ENCODE results near the gene USP12.

The USP12 gene

GRCh38 chr13:27128825-27129627 lies 42.6 kb downstream of the USP12 start:
- no peak overlapping the region for H4K91ac ChIP-seq (ENCODE audit: low read depth, low read length)
- peaks cover 5% of the 10 kb centered on the region for H3K9me3 ChIP-seq (ENCODE audit: insufficient read depth, low read depth, low read length)
- H2AK5ac ChIP-seq (ENCODE audit: low read length) = no peak overlapping the region
- H3K79me2 ChIP-seq (ENCODE audit: control insufficient read depth, insufficient read depth, low read length, poor library complexity) = peaks cover 9% of the 10 kb centered on the region
- peak overlapping the region; percentile 65 for H3K4ac ChIP-seq (ENCODE audit: low read depth, low read length)
- H3K4me3 ChIP-seq (ENCODE audit: low read depth, low read length) = no peak overlapping the region
- H3K18ac ChIP-seq (ENCODE audit: low read length) = no peak overlapping the region
- no peak overlapping the region for H3K23ac ChIP-seq (ENCODE audit: low read length)
- DNase-seq = peak; percentile 40 to 50
- H3K4me1 ChIP-seq (ENCODE audit: control insufficient read depth in 1 of 2, insufficient read depth in 2 of 2, low read length in 2 of 2) = peaks cover 3 to 5% of the 10 kb centered on the region in 2 experiments
- no peak overlapping the region for H2BK120ac ChIP-seq (ENCODE audit: insufficient read depth, low read length, poor library complexity)
- H4K8ac ChIP-seq (ENCODE audit: low read depth, low read length) = no peak overlapping the region
- H2AFZ ChIP-seq (ENCODE audit: insufficient read depth, low read length, poor library complexity) = no peak overlapping the region
- no peak overlapping the region for H2BK5ac ChIP-seq (ENCODE audit: low read depth, low read length, poor library complexity)
- H3K79me1 ChIP-seq (ENCODE audit: low read length) = peaks cover 2% of the 10 kb centered on the region
- peaks cover 4 to 5% of the 10 kb centered on the region in 2 experiments for H3K36me3 ChIP-seq (ENCODE audit: control insufficient read depth in 1 of 2, insufficient read depth in 2 of 2, low read length in 2 of 2)
- no peak overlapping the region for H3K27ac ChIP-seq (ENCODE audit: low read depth, low read length)
- no peak overlapping the region for H4K12ac ChIP-seq (ENCODE audit: low read depth, low read length)
- no peak overlapping the region for H3K4me2 ChIP-seq (ENCODE audit: low read length)
- no peak overlapping the region for H2BK12ac ChIP-seq (ENCODE audit: low read length)
- no CpG with 5 or more reads among the region's 8 CpGs for WGBS (ENCODE audit: extremely low coverage, insufficient coverage, insufficient read length)
- no peak overlapping the region for H3K14ac ChIP-seq (ENCODE audit: low read length)
- H3K27me3 ChIP-seq (ENCODE audit: insufficient read depth, low read length) = no peaks in the 10 kb centered on the region
- no peak overlapping the region for H3K9ac ChIP-seq (ENCODE audit: low read length)

- no peak overlapping the region for H3K4me2 ChIP-seq (ENCODE audit: low read length)
- no peak overlapping the region for H4K8ac ChIP-seq (ENCODE audit: low read depth, low read length)
- H3K36me3 ChIP-seq (ENCODE audit: control insufficient read depth in 1 of 2, insufficient read depth in 2 of 2, low read length in 2 of 2) = peaks cover 4 to 5% of the 10 kb centered on the region in 2 experiments
- H4K91ac ChIP-seq (ENCODE audit: low read depth, low read length) = no peak overlapping the region
- no peak overlapping the region for H4K12ac ChIP-seq (ENCODE audit: low read depth, low read length)
- no peak overlapping the region for H2BK5ac ChIP-seq (ENCODE audit: low read depth, low read length, poor library complexity)
- no peak for DNase-seq
- no peak overlapping the region for H2BK120ac ChIP-seq (ENCODE audit: insufficient read depth, low read length, poor library complexity)
- peaks cover 6% of the 10 kb centered on the region for H3K79me2 ChIP-seq (ENCODE audit: control insufficient read depth, insufficient read depth, low read length, poor library complexity)
- no peaks in the 10 kb centered on the region for H3K27me3 ChIP-seq (ENCODE audit: insufficient read depth, low read length)
- no peak overlapping the region for H2AFZ ChIP-seq (ENCODE audit: insufficient read depth, low read length, poor library complexity)
- peaks cover 3 to 5% of the 10 kb centered on the region in 2 experiments for H3K4me1 ChIP-seq (ENCODE audit: control insufficient read depth in 1 of 2, insufficient read depth in 2 of 2, low read length in 2 of 2)
- H2AK5ac ChIP-seq (ENCODE audit: low read length) = no peak overlapping the region
- H3K23ac ChIP-seq (ENCODE audit: low read length) = no peak overlapping the region
- H3K4me3 ChIP-seq (ENCODE audit: low read depth, low read length) = no peak overlapping the region
- no peak overlapping the region for H2BK12ac ChIP-seq (ENCODE audit: low read length)
- H3K9me3 ChIP-seq (ENCODE audit: insufficient read depth, low read depth, low read length) = peaks cover 7% of the 10 kb centered on the region
- H3K14ac ChIP-seq (ENCODE audit: low read length) = no peak overlapping the region
- H3K9ac ChIP-seq (ENCODE audit: low read length) = no peak overlapping the region
- peaks cover 2% of the 10 kb centered on the region for H3K79me1 ChIP-seq (ENCODE audit: low read length)
- H3K4ac ChIP-seq (ENCODE audit: low read depth, low read length) = no peak overlapping the region
- H3K27ac ChIP-seq (ENCODE audit: low read depth, low read length) = no peak overlapping the region
- no peak overlapping the region for H3K18ac ChIP-seq (ENCODE audit: low read length)
Measured at GRCh38 chr13:27126859-27127258, 44.8 kb downstream of the USP12 start.

- no CpG with 5 or more reads among the region's 23 CpGs for WGBS (ENCODE audit: extremely low coverage, insufficient coverage, insufficient read length)
Measured at GRCh38 chr13:27125357-27126282, 46.0 kb downstream of the USP12 start.

GRCh38 chr13:27124571-27124970 lies 47.0 kb downstream of the USP12 start:
- no peak overlapping the region for H2AK5ac ChIP-seq (ENCODE audit: low read length)
- no CpG with 5 or more reads among the region's 4 CpGs for WGBS (ENCODE audit: extremely low coverage, insufficient coverage, insufficient read length)
- peaks cover 4 to 5% of the 10 kb centered on the region in 2 experiments for H3K36me3 ChIP-seq (ENCODE audit: control insufficient read depth in 1 of 2, insufficient read depth in 2 of 2, low read length in 2 of 2)
- no peak overlapping the region for H3K23ac ChIP-seq (ENCODE audit: low read length)
- no peak overlapping the region for H4K91ac ChIP-seq (ENCODE audit: low read depth, low read length)
- H3K27me3 ChIP-seq (ENCODE audit: insufficient read depth, low read length) = no peaks in the 10 kb centered on the region
- H3K4ac ChIP-seq (ENCODE audit: low read depth, low read length) = no peak overlapping the region
- H3K4me3 ChIP-seq (ENCODE audit: low read depth, low read length) = no peak overlapping the region
- H3K27ac ChIP-seq (ENCODE audit: low read depth, low read length) = no peak overlapping the region
- peaks cover 6% of the 10 kb centered on the region for H3K79me2 ChIP-seq (ENCODE audit: control insufficient read depth, insufficient read depth, low read length, poor library complexity)
- no peak overlapping the region for H2AFZ ChIP-seq (ENCODE audit: insufficient read depth, low read length, poor library complexity)
- no peak overlapping the region for H3K4me2 ChIP-seq (ENCODE audit: low read length)
- no peak for DNase-seq
- peaks cover 7% of the 10 kb centered on the region for H3K9me3 ChIP-seq (ENCODE audit: insufficient read depth, low read depth, low read length)
- H3K18ac ChIP-seq (ENCODE audit: low read length) = no peak overlapping the region
- no peak overlapping the region for H3K14ac ChIP-seq (ENCODE audit: low read length)
- H3K79me1 ChIP-seq (ENCODE audit: low read length) = peaks cover 2% of the 10 kb centered on the region
- H4K8ac ChIP-seq (ENCODE audit: low read depth, low read length) = no peak overlapping the region
- no peak overlapping the region for H2BK12ac ChIP-seq (ENCODE audit: low read length)
- no peak overlapping the region for H2BK120ac ChIP-seq (ENCODE audit: insufficient read depth, low read length, poor library complexity)
- H3K4me1 ChIP-seq (ENCODE audit: control insufficient read depth in 1 of 2, insufficient read depth in 2 of 2, low read length in 2 of 2) = peaks cover 3 to 7% of the 10 kb centered on the region in 2 experiments
- no peak overlapping the region for H3K9ac ChIP-seq (ENCODE audit: low read length)
- no peak overlapping the region for H4K12ac ChIP-seq (ENCODE audit: low read depth, low read length)
- H2BK5ac ChIP-seq (ENCODE audit: low read depth, low read length, poor library complexity) = no peak overlapping the region

More at GRCh38 chr13:27125357-27126282, 46.0 kb downstream of the USP12 start:
- DNase-seq = peak; percentile 54 to 63
- H2AK5ac ChIP-seq (ENCODE audit: low read length) = no peak overlapping the region
- H2BK5ac ChIP-seq (ENCODE audit: low read depth, low read length, poor library complexity) = peak overlapping the region; percentile 34
- peak overlapping the region; percentile 6 for H2BK12ac ChIP-seq (ENCODE audit: low read length)
- no peaks in the 10 kb centered on the region for H3K27me3 ChIP-seq (ENCODE audit: insufficient read depth, low read length)
- H3K79me2 ChIP-seq (ENCODE audit: control insufficient read depth, insufficient read depth, low read length, poor library complexity) = peaks cover 6% of the 10 kb centered on the region
- peaks cover 3 to 7% of the 10 kb centered on the region in 2 experiments for H3K4me1 ChIP-seq (ENCODE audit: control insufficient read depth in 1 of 2, insufficient read depth in 2 of 2, low read length in 2 of 2)
- H3K14ac ChIP-seq (ENCODE audit: low read length) = peak overlapping the region; percentile 26
- peaks cover 2% of the 10 kb centered on the region for H3K79me1 ChIP-seq (ENCODE audit: low read length)
- peak overlapping the region; percentile 8 for H3K27ac ChIP-seq (ENCODE audit: low read depth, low read length)
- no peak overlapping the region for H2BK120ac ChIP-seq (ENCODE audit: insufficient read depth, low read length, poor library complexity)
- no peak overlapping the region for H3K9ac ChIP-seq (ENCODE audit: low read length)
- H4K8ac ChIP-seq (ENCODE audit: low read depth, low read length) = peak overlapping the region; percentile 58
- H3K23ac ChIP-seq (ENCODE audit: low read length) = no peak overlapping the region
- H4K12ac ChIP-seq (ENCODE audit: low read depth, low read length) = peak overlapping the region; percentile 16
- peaks cover 7% of the 10 kb centered on the region for H3K9me3 ChIP-seq (ENCODE audit: insufficient read depth, low read depth, low read length)
- peak overlapping the region; percentile 90 for H3K4ac ChIP-seq (ENCODE audit: low read depth, low read length)
- peak overlapping the region; percentile 12 for H2AFZ ChIP-seq (ENCODE audit: insufficient read depth, low read length, poor library complexity)
- H3K4me2 ChIP-seq (ENCODE audit: low read length) = no peak overlapping the region
- H4K91ac ChIP-seq (ENCODE audit: low read depth, low read length) = no peak overlapping the region
- H3K4me3 ChIP-seq (ENCODE audit: low read depth, low read length) = no peak overlapping the region
- H3K36me3 ChIP-seq (ENCODE audit: control insufficient read depth in 1 of 2, insufficient read depth in 2 of 2, low read length in 2 of 2) = peaks cover 4 to 5% of the 10 kb centered on the region in 2 experiments
- peak overlapping the region; percentile 74 for H3K18ac ChIP-seq (ENCODE audit: low read length)
